Cardiac muscle cell (in vitro differentiated cells and primary cell): ENCODE data around the gene PLA2G2A. TPM values are rescaled to one million over a fixed set of nuclear protein-coding genes. Genes with fewer than 3 reads are reported as not detected.

Experiments used
- DNase-seq, 2 donors: peaks; one replicate each; pipeline versions ENCODE4 v3.0.0 to v3.0.0-alpha.2; 2010 to 2017; ENCODE audit warnings: low read depth in 1 of 2, low spot score in 1 of 2
- H3K27ac ChIP-seq: fragments of 200-600 bp; sonication (generic); 2 replicates; pipeline ENCODE4 v1.5.1; 2016
- H3K27me3 ChIP-seq: fragments of 200-600 bp; sonication (generic); 2 replicates; pipeline ENCODE4 v1.6.0; 2016; ENCODE audit warnings: control low read depth
- H3K36me3 ChIP-seq: fragments of 200-600 bp; sonication (generic); 2 replicates; pipeline ENCODE4 v1.5.1; 2016; ENCODE audit warnings: control low read depth
- H3K4me1 ChIP-seq: fragments of 200-600 bp; sonication (generic); 2 replicates; pipeline ENCODE4 v1.8.1; 2017; ENCODE audit warnings: low read depth, mild to moderate bottlenecking, mixed run types
- H3K4me3 ChIP-seq: fragments of 200-600 bp; sonication (generic); 2 replicates; pipeline ENCODE4 v1.5.1; 2016; ENCODE audit warnings: mild to moderate bottlenecking
- H3K9me3 ChIP-seq: fragments of 200-600 bp; sonication (generic); 2 replicates; pipeline ENCODE4 v1.5.1; 2017; ENCODE audit warnings: low read depth, mild to moderate bottlenecking, control low read depth
- polyA plus RNA-seq: library from polyadenylated mRNA; unstranded; fragments of >200 nt; fragmentation: Nextera tagmentation; extraction: Ambion mirVana; gene quantifications from 2 replicates; pipeline ENCODE4 v1.2.1, GENCODE V29; 2016
- total RNA-seq: library from RNA; depleted of rRNA; stranded (reverse); fragments of >200 nt; gene quantifications from 2 replicates; pipeline ENCODE4 v1.2.3, GENCODE V29; 2016
- TF ChIP-seq, protein P1 (sequence below): IDR thresholded peaks from 2 replicates; pipeline ENCODE4 v1.5.1; 2012; ENCODE audit warnings: low read depth, mild to moderate bottlenecking, low read length

The PLA2G2A gene
- total and polyA plus RNA-seq, 2 experiments from 2014 or later: 1.5 TPM; not detected in 1

- no peak for DNase-seq
- Histone ChIP-seq H3K4me1 (no peaks in the 10 kb centered on the region), H3K27ac (no peak overlapping the region), H3K9me3 (no peaks in the 10 kb centered on the region), H3K4me3 (no peak overlapping the region), H3K27me3 (no peaks in the 10 kb centered on the region), H3K36me3 (no peaks in the 10 kb centered on the region)
- TF ChIP-seq, protein P1, sequence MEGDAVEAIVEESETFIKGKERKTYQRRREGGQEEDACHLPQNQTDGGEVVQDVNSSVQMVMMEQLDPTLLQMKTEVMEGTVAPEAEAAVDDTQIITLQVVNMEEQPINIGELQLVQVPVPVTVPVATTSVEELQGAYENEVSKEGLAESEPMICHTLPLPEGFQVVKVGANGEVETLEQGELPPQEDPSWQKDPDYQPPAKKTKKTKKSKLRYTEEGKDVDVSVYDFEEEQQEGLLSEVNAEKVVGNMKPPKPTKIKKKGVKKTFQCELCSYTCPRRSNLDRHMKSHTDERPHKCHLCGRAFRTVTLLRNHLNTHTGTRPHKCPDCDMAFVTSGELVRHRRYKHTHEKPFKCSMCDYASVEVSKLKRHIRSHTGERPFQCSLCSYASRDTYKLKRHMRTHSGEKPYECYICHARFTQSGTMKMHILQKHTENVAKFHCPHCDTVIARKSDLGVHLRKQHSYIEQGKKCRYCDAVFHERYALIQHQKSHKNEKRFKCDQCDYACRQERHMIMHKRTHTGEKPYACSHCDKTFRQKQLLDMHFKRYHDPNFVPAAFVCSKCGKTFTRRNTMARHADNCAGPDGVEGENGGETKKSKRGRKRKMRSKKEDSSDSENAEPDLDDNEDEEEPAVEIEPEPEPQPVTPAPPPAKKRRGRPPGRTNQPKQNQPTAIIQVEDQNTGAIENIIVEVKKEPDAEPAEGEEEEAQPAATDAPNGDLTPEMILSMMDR: no peak
Observed at GRCh38 chr1:19926296-19927129, 52.9 kb downstream of the PLA2G2A start.

Other genes with a start within 250 kb of the PLA2G2A start
- 2.2 and 2.6 TPM in 2 replicates for gene TMCO4, start 179.7 kb downstream of the PLA2G2A start, total RNA-seq
- gene TMCO4, start 179.7 kb downstream of the PLA2G2A start, polyA plus RNA-seq: 1.3 and 2.5 TPM in 2 replicates
- not detected in 2 replicates for gene RNF186, start 164.3 kb downstream of the PLA2G2A start, total RNA-seq
- not detected in 2 replicates for gene RNF186, start 164.3 kb downstream of the PLA2G2A start, polyA plus RNA-seq
- gene OTUD3, start 97.2 kb downstream of the PLA2G2A start, total RNA-seq: 3.5 and 5.6 TPM in 2 replicates
- 1.3 and 1.9 TPM in 2 replicates for gene OTUD3, start 97.2 kb downstream of the PLA2G2A start, polyA plus RNA-seq
- not detected in 2 replicates for gene PLA2G2E, start 56.0 kb downstream of the PLA2G2A start, total RNA-seq
- not detected in 2 replicates for gene PLA2G2E, start 56.0 kb downstream of the PLA2G2A start, polyA plus RNA-seq
- not detected in 2 replicates for gene PLA2G5, start 90.6 kb upstream of the PLA2G2A start, total RNA-seq
- gene PLA2G5, start 90.6 kb upstream of the PLA2G2A start, polyA plus RNA-seq: 0.44 TPM in 1 of 2 replicates, not detected in the other
- gene PLA2G2D, start 139.9 kb upstream of the PLA2G2A start, total RNA-seq: not detected in 2 replicates
- not detected in 2 replicates for gene PLA2G2D, start 139.9 kb upstream of the PLA2G2A start, polyA plus RNA-seq
- gene PLA2G2F, start 159.7 kb upstream of the PLA2G2A start, total RNA-seq: not detected in 2 replicates
- gene PLA2G2F, start 159.7 kb upstream of the PLA2G2A start, polyA plus RNA-seq: not detected in 2 replicates
- 1.8 TPM in 2 replicates for gene UBXN10, start 206.5 kb upstream of the PLA2G2A start, total RNA-seq
- 0.79 and 1.3 TPM in 2 replicates for gene UBXN10, start 206.5 kb upstream of the PLA2G2A start, polyA plus RNA-seq
- not detected in 2 replicates for gene PLA2G2C, start 206.9 kb upstream of the PLA2G2A start, total RNA-seq
- gene PLA2G2C, start 206.9 kb upstream of the PLA2G2A start, polyA plus RNA-seq: not detected in 2 replicates